ENCODE data around the gene USH1G. TPM values are rescaled to one million over a fixed set of nuclear protein-coding genes. Genes with fewer than 3 reads are reported as not detected.

Gene USH1G
- total RNA-seq, 1 experiment from 2014 or later = 2.7 TPM

DNA sequence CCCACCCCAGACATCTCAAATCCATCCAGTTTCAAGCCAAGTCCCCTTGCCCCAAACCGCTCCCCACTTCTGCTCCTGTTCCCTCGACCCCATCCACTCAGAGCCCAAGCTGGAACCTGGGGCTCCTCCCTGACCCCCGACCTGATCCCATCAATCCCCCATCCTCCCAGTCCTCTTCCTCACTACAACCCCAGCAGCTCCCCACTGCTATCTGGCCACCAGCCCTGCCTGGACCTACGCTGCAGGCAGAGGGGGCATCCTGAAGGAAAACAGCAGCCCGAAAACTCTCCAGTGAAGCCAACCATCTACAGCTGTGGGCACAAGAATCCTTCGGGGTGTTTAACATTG is 54.2 kb downstream of the USH1G start:
- H3K4me2 ChIP-seq (ENCODE audit: insufficient read depth, insufficient read length, low read length) = no peak overlapping the region
- no peak overlapping the region for H3T11ph ChIP-seq (ENCODE audit: low read length)
- H4K5ac ChIP-seq (ENCODE audit: insufficient read length, low read depth, low read length) = no peak overlapping the region
- H3K36me3 Mint-ChIP-seq (ENCODE audit: insufficient read depth in 1 of 3, low read depth in 3 of 3) = peaks cover 0 to 24% (median 21%) of the 10 kb centered on the region in 3 experiments; a peak in 4 of 7 replicates
- no peak overlapping the region for H3K14ac ChIP-seq (ENCODE audit: insufficient read depth, low read length)
- H2BK120ac ChIP-seq (ENCODE audit: low read depth, low read length, poor library complexity, severe bottlenecking) = no peak overlapping the region
- H3K23me2 ChIP-seq (ENCODE audit: insufficient read length, low read depth, low read length, poor library complexity, severe bottlenecking) = peaks cover 12% of the 10 kb centered on the region
- TF ChIP-seq CTCF (conservative IDR thresholded peaks at IDR 0.05) = no peak
- H2AFZ ChIP-seq (ENCODE audit: low read length) = no peak overlapping the region
- H2BK20ac ChIP-seq (ENCODE audit: low read depth, low read length, poor library complexity, severe bottlenecking) = no peak overlapping the region
- H3K4ac ChIP-seq (ENCODE audit: low read depth, low read length) = no peak overlapping the region
- H3K9me3 Mint-ChIP-seq = no peaks in the 10 kb centered on the region
- no peak overlapping the region for H3K18ac ChIP-seq (ENCODE audit: insufficient read length, low read depth, low read length)
- H3K79me1 ChIP-seq (ENCODE audit: insufficient read depth, low read depth, low read length, poor library complexity, severe bottlenecking) = no peaks in the 10 kb centered on the region
- no peaks in the 10 kb centered on the region for H3K79me2 ChIP-seq (ENCODE audit: insufficient read depth, low read length)
- no peaks in the 10 kb centered on the region for H3K27me3 ChIP-seq (ENCODE audit: insufficient read depth, low read length)
- no peaks in the 10 kb centered on the region for H4K20me1 ChIP-seq (ENCODE audit: control insufficient read depth, insufficient read depth, insufficient read length)
- no peak overlapping the region; a peak in 1 of 5 replicates for H3K4me3 Mint-ChIP-seq
- peaks cover 21 to 30% of the 10 kb centered on the region in 2 experiments for H3K4me1 Mint-ChIP-seq
- H3K4me1 ChIP-seq (ENCODE audit: insufficient read depth, low read length) = 0 out of 2 replicates have a peak, but pooled peaks cover 2% of the 10 kb centered on the region
- H3K27me3 Mint-ChIP-seq (ENCODE audit: low read depth) = no peaks in the 10 kb centered on the region; the same call in 1 of the 2 replicates
- no CpG with 5 or more reads among the region's 6 CpGs for WGBS (ENCODE audit: extremely low coverage, insufficient read length, low lambda C conversion rate)
- H3K9ac ChIP-seq (ENCODE audit: extremely low read depth, insufficient read length, low read length) = no peak overlapping the region
- H4K8ac ChIP-seq (replicated peaks; ENCODE audit: insufficient read length, low read depth, low read length) = no peak overlapping the region
- no peaks in the 10 kb centered on the region for H3K9me3 ChIP-seq (ENCODE audit: control insufficient read depth, low read depth, low read length)
- DNase-seq = no peak
- no peak overlapping the region for H2AK5ac ChIP-seq (ENCODE audit: insufficient read length, low read length)
- no peak overlapping the region for H3K56ac ChIP-seq (ENCODE audit: insufficient read length, low read depth, low read length)
- no peak overlapping the region; a peak in 1 of 7 replicates for H3K27ac Mint-ChIP-seq
- H4K91ac ChIP-seq (ENCODE audit: insufficient read length, low read depth, low read length) = no peak overlapping the region
- H3K27ac ChIP-seq (ENCODE audit: insufficient read length, low read depth, low read length) = no peak overlapping the region
- H2BK15ac ChIP-seq (ENCODE audit: low read depth, low read length) = no peak overlapping the region
- H2BK5ac ChIP-seq (ENCODE audit: insufficient read length, low read length) = no peak overlapping the region
- no peak overlapping the region for H2BK12ac ChIP-seq (ENCODE audit: insufficient read length, low read depth, low read length)
- no peak overlapping the region for H3K23ac ChIP-seq (ENCODE audit: insufficient read length, low read depth, low read length)

Measured in H9 (cell line).